Adipocyte (in vitro differentiated cells): Measurements from ENCODE around the gene NEXN.

Experiments
- DNase-seq: peaks from one replicate; pipeline ENCODE4 v3.0.0-alpha.2; 2015; ENCODE audit warnings: low read depth
- H3K27me3 ChIP-seq: replicated peaks from 2 replicates; pipeline ENCODE4 v1.7.0; 2013; ENCODE audit warnings: mild to moderate bottlenecking, low read length, moderate library complexity; ENCODE audit not compliant: control insufficient read depth, insufficient read depth
- H3K36me3 ChIP-seq: 2 replicates; pipeline ENCODE4 v1.7.0; 2013; ENCODE audit warnings: low read length, mild to moderate bottlenecking, moderate library complexity; ENCODE audit not compliant: control insufficient read depth, insufficient read depth, severe bottlenecking
- H3K4me1 ChIP-seq: 2 replicates; pipeline ENCODE4 v1.7.0; 2013; ENCODE audit warnings: mild to moderate bottlenecking, low read length, moderate library complexity; ENCODE audit not compliant: control insufficient read depth, insufficient read depth
- H3K4me3 ChIP-seq: 2 replicates; pipeline ENCODE4 v1.7.0; 2013; ENCODE audit warnings: mild to moderate bottlenecking, low read length, moderate library complexity
- H3K9ac ChIP-seq: 2 replicates; pipeline ENCODE4 v1.7.0; 2013; ENCODE audit warnings: mild to moderate bottlenecking, low read length, moderate library complexity
- H3K9me3 ChIP-seq: 2 replicates; pipeline ENCODE4 v1.7.0; 2013; ENCODE audit warnings: mild to moderate bottlenecking, low read length, moderate library complexity; ENCODE audit not compliant: control insufficient read depth

NEXN gene

GRCh38 chr1:77888081-77888780 lies at the start of gene NEXN:
NEXN (plus strand) TSS chr1:77888624; CDS start chr1:77916107, 27,483 bp downstream.
- DNase-seq: peak; percentile 84
- Histone ChIP-seq H3K9me3 (no peaks in the 10 kb centered on the region), H3K9ac (peak within 1 kb of the TSS; percentile 99), H3K27me3 (no peaks in the 10 kb centered on the region), H3K4me1 (peaks cover 29% of the 10 kb centered on the region), H3K36me3 (peaks cover 4% of the 10 kb centered on the region), H3K4me3 (peak within 1 kb of the TSS; percentile 96)

- H3K4me3 ChIP-seq: no peak overlapping the region
- no peaks in the 10 kb centered on the region for H3K9me3 ChIP-seq
- peaks cover 29% of the 10 kb centered on the region for H3K36me3 ChIP-seq
- H3K27me3 ChIP-seq: no peaks in the 10 kb centered on the region
- H3K9ac ChIP-seq: peak overlapping the region; percentile 0
- no peak for DNase-seq
- peaks cover 6% of the 10 kb centered on the region for H3K4me1 ChIP-seq
Measured at GRCh38 chr1:77841574-77841973, 46.9 kb upstream of the NEXN start.

GRCh38 chr1:77845951-77846350 lies 42.5 kb upstream of the NEXN start:
- peaks cover 6% of the 10 kb centered on the region for H3K4me1 ChIP-seq
- H3K9me3 ChIP-seq: no peaks in the 10 kb centered on the region
- H3K4me3 ChIP-seq: no peak overlapping the region
- DNase-seq: no peak
- no peak overlapping the region for H3K9ac ChIP-seq
- H3K27me3 ChIP-seq: no peaks in the 10 kb centered on the region
- H3K36me3 ChIP-seq: peaks cover 29% of the 10 kb centered on the region

GRCh38 chr1:77846966-77847365 lies 41.5 kb upstream of the NEXN start:
- Histone ChIP-seq H3K4me1 (no peaks in the 10 kb centered on the region), H3K4me3 (no peak overlapping the region), H3K36me3 (peaks cover 29% of the 10 kb centered on the region), H3K9ac (no peak overlapping the region), H3K9me3 (no peaks in the 10 kb centered on the region), H3K27me3 (no peaks in the 10 kb centered on the region)
- DNase-seq: no peak

DNA sequence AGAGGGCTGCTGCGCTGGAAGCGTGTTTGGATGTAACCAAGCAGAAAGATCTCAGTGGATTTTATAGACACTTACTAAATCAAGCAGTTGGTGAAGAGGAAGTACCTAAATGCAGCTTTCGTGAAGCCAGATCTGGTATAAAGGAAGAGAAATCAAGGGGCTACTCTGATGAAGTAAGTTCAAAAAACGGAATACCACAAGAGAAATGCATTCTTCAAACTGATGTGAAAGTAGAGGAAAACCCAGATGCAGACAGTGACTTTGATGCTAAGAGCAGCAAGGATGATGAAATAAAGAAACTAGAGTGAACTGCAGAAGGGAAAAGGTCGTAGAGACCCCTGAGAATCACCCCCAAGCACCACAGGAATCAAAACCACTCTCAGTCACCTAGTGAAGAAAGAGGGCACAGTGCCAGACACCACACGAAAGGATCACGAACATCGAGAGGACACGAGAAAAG lies 40.8 kb upstream of the NEXN start:
- peaks cover 29% of the 10 kb centered on the region for H3K36me3 ChIP-seq
- no peak for DNase-seq
- no peaks in the 10 kb centered on the region for H3K27me3 ChIP-seq
- H3K9me3 ChIP-seq: no peaks in the 10 kb centered on the region
- no peak overlapping the region for H3K4me3 ChIP-seq
- H3K4me1 ChIP-seq: no peaks in the 10 kb centered on the region
- H3K9ac ChIP-seq: no peak overlapping the region

DNA sequence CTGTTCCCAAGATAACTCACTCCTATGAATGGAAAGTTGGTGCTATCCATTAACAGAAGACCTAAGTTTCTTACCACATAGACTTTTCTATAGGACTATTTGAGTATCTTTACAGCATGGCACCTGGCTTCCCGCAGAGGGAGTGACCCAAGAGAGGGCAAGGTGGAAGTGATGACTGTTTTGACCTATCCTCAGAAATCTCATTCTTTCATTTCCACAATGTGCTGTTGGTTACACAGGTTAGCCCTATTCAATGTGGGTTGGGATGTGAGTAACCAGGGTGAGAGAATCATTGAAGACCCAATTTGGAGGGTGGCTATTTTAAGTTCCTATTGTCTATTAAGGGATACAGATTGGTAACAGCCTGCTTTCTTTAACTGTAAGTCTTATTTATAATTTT lies 38.3 kb upstream of the NEXN start:
- DNase-seq: no peak
- peaks cover 11% of the 10 kb centered on the region for H3K36me3 ChIP-seq

DNA sequence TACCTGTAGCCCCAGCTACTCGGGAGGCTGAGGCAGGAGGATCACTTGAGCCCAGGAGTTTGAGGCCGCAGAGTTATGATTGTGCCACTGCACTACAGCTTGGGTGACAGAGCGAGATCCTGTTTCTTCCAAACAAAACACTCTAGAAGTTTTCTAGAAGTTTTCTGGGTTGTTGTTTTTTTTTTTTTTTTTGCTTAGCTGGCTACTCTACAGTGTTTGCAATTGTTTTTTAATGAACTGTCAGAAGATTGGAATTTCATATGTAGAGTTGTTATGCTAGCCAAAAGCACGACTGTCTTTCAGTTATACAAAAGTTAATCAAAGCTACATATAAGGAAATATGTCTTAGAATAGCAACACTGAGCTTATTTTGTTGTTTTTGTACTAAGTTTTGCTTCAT lies 30.9 kb upstream of the NEXN start:
- Histone ChIP-seq H3K4me1 (peaks cover 28% of the 10 kb centered on the region), H3K4me3 (no peak overlapping the region)

More for the DNA sequence above, 38.3 kb upstream of the NEXN start:
- H3K9me3 ChIP-seq: peaks cover 3% of the 10 kb centered on the region
- H3K27me3 ChIP-seq: no peaks in the 10 kb centered on the region
- H3K9ac ChIP-seq: no peak overlapping the region
- H3K4me1 ChIP-seq: no peaks in the 10 kb centered on the region
- H3K4me3 ChIP-seq: no peak overlapping the region

GRCh38 chr1:77858725-77859124 lies 29.7 kb upstream of the NEXN start:
- H3K9me3 ChIP-seq: peaks cover 11% of the 10 kb centered on the region
- no peak overlapping the region for H3K9ac ChIP-seq
- DNase-seq: no peak
- H3K4me1 ChIP-seq: peaks cover 28% of the 10 kb centered on the region
- no peaks in the 10 kb centered on the region for H3K36me3 ChIP-seq
- H3K27me3 ChIP-seq: no peaks in the 10 kb centered on the region
- no peak overlapping the region for H3K4me3 ChIP-seq

More for the DNA sequence above, 30.9 kb upstream of the NEXN start:
- no peaks in the 10 kb centered on the region for H3K27me3 ChIP-seq
- H3K9ac ChIP-seq: peak overlapping the region; percentile 29
- peak; percentile 49 for DNase-seq
- no peaks in the 10 kb centered on the region for H3K36me3 ChIP-seq
- H3K9me3 ChIP-seq: peaks cover 11% of the 10 kb centered on the region

- H3K9ac ChIP-seq: no peak overlapping the region
- H3K27me3 ChIP-seq: no peaks in the 10 kb centered on the region
- H3K36me3 ChIP-seq: peaks cover under 1% of the 10 kb centered on the region
- H3K4me3 ChIP-seq: no peak overlapping the region
- DNase-seq: no peak
- H3K9me3 ChIP-seq: peaks cover 11% of the 10 kb centered on the region
- H3K4me1 ChIP-seq: peaks cover 28% of the 10 kb centered on the region
Measured at GRCh38 chr1:77859248-77859647, 29.2 kb upstream of the NEXN start.

- Histone ChIP-seq H3K9me3 (no peaks in the 10 kb centered on the region), H3K9ac (no peak overlapping the region), H3K36me3 (peaks cover 20% of the 10 kb centered on the region), H3K4me3 (no peak overlapping the region), H3K27me3 (no peaks in the 10 kb centered on the region), H3K4me1 (peaks cover 1% of the 10 kb centered on the region)
- DNase-seq: peak; percentile 23
Measured at GRCh38 chr1:77866296-77866695, 22.1 kb upstream of the NEXN start.

DNA sequence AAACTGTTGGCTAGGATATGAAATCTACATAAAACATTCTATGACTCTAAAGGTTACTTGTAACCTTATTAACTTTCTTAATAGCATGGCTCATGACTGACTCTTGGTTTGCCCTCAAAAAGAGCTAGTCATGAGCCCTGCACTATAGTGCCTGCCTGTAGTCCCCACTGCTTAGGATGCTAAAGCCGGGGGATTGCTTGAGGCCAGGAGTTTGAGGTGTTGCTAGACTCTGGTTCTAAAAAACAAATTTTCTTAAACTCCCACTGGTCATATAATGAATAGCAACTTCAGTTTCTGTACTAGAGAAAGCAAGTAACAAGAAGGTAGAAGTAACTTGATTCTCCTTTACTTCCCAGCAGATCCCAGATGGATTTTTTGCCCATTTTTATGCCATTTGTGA lies 15.8 kb upstream of the NEXN start:
- no peak overlapping the region for H3K4me3 ChIP-seq
- DNase-seq: no peak
- peaks cover 17% of the 10 kb centered on the region for H3K36me3 ChIP-seq
- no peak overlapping the region for H3K9ac ChIP-seq
- H3K9me3 ChIP-seq: no peaks in the 10 kb centered on the region
- H3K4me1 ChIP-seq: peaks cover 2% of the 10 kb centered on the region
- H3K27me3 ChIP-seq: no peaks in the 10 kb centered on the region

DNA sequence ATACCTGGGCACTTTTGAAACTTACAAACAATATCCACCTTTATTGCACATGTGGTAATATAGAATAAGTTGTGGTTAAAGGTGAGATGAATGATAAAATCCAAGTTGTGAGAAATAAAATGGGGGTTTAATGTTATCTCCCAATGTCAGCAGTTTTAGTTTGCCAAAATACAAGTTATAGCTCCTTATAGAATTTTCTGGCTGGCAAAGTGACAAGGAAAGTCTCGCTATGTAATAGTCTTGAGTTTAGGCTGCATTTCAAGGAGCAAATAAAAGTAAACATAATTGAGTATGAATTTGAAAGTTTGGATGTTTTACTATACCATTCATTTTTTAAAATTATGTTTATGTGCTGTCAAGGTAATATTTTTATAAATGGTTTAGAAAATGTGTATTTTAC lies 15.0 kb upstream of the NEXN start:
- Histone ChIP-seq H3K9me3 (no peaks in the 10 kb centered on the region), H3K36me3 (peaks cover 15% of the 10 kb centered on the region), H3K9ac (no peak overlapping the region), H3K4me1 (peaks cover 2% of the 10 kb centered on the region), H3K27me3 (no peaks in the 10 kb centered on the region), H3K4me3 (no peak overlapping the region)
- DNase-seq: no peak
